ENCODE results near the gene RPGRIP1.
"Not testable (repeated sequence)": the region's sequence is repeated elsewhere in the genome, so short reads cannot be mapped to it uniquely, and the experiment has no call there.

Gene RPGRIP1

DNA sequence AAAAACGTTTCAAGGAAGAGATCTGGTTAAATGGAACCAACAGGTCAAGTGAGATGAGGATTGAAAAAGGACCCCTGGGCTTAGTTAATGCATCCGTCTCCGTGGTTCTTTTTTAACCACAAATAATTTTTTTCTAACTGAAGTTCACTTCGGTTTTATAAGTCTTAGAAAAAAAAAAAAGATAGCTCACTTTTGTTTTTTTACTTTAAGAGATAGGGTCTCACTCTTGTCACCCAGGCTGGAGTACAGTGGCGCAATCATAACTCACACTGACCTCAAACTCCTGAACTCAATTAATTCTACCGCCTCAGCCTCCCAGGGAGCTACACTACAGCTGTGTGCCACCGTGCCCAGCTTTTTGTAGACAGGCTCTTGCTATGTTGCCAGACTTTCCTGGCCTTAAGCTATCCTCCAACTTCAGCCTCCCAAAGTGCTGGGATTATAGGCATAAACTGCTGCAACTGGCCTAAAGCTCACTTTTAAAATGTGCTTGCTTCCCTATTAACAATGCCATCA lies 22.4 kb upstream of the RPGRIP1 start:
- DNase-seq: no peak

GRCh38 chr14:21258005-21258888 lies 21.6 kb upstream of the RPGRIP1 start:
- DNase-seq: no peak
- in situ Hi-C loops (cut with HindIII; ENCODE audit: low pct_ligation_motif_present, low pct_unique_long_range_greater_than_20kb, low sequenced_read_pairs): no loop called here

More for the DNA sequence above, 22.4 kb upstream of the RPGRIP1 start:
- in situ Hi-C loops (cut with HindIII; ENCODE audit: low pct_ligation_motif_present, low pct_unique_long_range_greater_than_20kb, low sequenced_read_pairs): no loop called here

GRCh38 chr14:21258889-21259787 lies 20.7 kb upstream of the RPGRIP1 start:
- in situ Hi-C loops (cut with HindIII; ENCODE audit: low pct_ligation_motif_present, low pct_unique_long_range_greater_than_20kb, low sequenced_read_pairs): no loop called here

GRCh38 chr14:21261824-21262223 lies 18.1 kb upstream of the RPGRIP1 start:
- in situ Hi-C loops (cut with HindIII; ENCODE audit: low pct_ligation_motif_present, low pct_unique_long_range_greater_than_20kb, low sequenced_read_pairs): no loop called here
- no peak for DNase-seq

More at GRCh38 chr14:21258889-21259787, 20.7 kb upstream of the RPGRIP1 start:
- no peak for DNase-seq

DNA sequence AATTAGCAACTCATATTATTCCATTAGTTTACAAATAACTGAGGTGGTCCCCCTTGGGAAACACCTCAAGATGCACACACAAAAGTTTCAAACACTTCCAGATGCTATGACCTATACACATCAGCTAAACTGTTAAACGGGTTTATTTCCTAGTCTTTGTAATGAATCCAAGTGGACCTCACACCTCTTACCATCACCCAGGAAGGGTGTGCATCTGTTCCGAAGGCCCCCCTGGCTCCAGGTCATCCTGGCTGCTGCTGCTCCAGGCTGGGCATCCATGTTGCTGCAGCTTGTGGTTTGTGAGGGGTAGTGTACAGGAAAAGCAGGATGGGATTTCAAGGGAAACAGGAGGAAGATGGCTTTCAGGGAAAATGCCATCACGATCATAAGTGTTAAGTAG lies 17.5 kb upstream of the RPGRIP1 start:
- DNase-seq: no peak
- in situ Hi-C loops (cut with HindIII; ENCODE audit: low pct_ligation_motif_present, low pct_unique_long_range_greater_than_20kb, low sequenced_read_pairs): no loop called here

- no peak for DNase-seq
- in situ Hi-C loops (cut with HindIII; ENCODE audit: low pct_ligation_motif_present, low pct_unique_long_range_greater_than_20kb, low sequenced_read_pairs): no loop called here
Observed at GRCh38 chr14:21263284-21264024, 16.4 kb upstream of the RPGRIP1 start.

DNA sequence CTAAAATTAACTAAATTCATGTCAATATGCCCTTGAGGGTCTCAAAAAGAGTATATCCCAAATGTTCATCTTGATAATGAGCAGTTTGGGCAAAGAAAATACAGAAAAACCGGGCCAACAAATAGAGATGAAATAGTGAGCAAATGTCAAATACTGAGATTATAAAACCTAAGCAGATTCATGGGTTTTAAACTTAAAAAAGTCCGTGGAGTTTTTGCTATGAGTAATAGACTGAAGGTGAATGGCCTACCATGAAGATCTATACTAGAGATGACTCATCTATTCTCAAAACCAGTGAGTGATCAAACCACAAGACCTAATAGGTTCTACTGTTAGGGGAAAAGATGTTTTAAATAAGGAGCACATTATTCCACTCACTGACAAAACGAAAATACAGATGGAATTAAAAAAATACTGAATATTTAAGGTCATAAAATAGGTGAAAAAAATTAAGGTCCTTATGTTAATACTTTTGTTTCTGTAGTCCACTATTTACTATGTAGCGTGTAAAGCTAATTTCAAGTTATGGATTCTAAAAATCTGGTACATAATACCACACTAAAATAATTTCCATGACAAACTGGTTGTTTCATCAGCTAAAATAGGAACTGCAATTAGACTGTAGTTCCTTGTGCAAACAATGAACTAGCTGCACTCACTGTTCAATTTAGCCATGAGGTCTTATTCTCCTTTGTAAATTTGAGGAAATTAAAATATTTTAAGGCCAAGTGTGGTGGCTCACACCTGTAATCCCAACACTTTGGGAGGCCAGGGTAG lies 15.7 kb upstream of the RPGRIP1 start:
- in situ Hi-C loops (cut with HindIII; ENCODE audit: low pct_ligation_motif_present, low pct_unique_long_range_greater_than_20kb, low sequenced_read_pairs): no loop called here
- peak; percentile 81 for DNase-seq

DNA sequence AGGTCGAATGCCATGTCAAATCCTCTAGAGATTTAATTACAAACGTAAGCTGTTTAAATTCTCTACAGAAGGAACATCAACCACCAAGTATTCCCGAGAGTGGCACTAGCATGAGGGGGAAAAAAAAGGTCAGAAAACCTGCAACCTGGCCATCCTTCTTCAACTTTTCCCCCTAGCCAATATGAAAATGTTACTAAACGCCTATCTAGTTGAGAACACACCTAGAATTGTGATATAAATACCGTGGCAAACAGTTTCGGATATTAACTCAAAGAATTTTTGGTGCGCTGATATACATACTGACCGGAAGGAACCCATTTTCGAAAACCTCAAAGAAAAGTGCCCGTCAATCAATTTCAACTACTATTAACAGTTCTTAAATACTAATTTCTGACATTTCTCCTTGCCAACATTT lies 12.4 kb upstream of the RPGRIP1 start:
- DNase-seq: no peak
- in situ Hi-C loops (cut with HindIII; ENCODE audit: low pct_ligation_motif_present, low pct_unique_long_range_greater_than_20kb, low sequenced_read_pairs): no loop called here

DNA sequence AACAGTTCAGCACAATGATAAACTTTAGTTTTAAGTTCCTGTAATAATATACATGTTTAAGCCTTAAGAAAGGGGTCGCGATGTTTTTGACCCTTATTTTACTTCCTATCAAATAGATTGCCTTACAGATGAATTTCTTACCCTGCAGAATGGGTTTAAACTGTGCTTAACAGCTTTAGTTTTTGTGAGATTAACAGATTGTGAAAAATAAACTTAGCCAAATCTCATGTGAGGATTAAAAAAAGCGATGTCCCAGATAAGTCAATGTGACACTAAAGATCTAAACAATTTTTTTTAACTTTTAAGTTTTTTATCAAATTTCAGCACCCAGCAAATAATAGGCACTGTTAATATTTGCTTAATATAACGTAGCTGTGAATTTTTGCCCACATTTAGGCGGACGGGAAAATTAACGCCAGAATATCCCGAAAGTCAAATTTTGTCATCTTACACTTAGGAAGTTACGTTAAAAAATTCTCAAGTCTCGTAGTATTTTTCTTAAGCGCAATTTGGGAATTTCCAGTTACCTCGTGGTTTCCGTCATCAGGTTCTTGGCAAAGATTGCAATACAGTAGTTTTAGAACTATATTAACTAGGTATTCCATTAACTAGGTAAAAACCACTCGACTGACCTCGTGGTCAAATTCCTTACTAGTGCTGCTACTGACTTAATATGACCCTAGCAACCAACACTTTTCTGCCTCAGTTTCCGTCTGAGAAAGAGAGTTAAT lies 11.8 kb upstream of the RPGRIP1 start:
- peak; percentile 88 for DNase-seq
- in situ Hi-C loops (cut with HindIII; ENCODE audit: low pct_ligation_motif_present, low pct_unique_long_range_greater_than_20kb, low sequenced_read_pairs): no loop called here

DNA sequence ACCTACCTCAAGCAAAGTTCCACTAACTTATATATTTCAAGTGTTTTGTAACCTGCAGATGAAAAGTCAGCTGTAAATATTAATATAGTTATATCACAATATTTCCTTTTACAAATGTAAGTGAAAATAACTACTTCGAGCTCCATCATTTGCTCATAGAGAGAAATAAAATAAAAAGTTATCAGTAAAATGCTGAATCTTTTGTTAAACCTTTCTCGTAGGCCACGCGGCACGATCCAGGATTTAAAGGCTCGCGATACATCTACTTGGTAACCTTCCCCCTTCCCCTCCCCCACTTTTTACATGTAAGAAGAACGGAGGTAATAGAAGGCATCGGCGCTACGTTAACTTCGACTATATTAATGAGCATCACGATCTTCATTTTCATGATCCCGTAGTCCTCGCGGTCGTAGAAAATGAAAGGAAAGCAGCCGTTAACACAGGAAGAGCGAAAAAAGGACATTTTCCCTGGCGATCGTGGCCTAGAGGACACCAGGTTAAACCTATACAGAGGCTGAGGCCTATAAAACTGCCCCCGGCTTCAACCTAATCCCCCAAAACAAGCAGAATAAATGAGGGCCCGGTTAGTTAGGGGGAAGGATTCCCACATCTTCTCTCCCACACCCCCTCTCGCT lies 11.1 kb upstream of the RPGRIP1 start:
- peak; percentile 66 for DNase-seq
- in situ Hi-C loops (cut with HindIII; ENCODE audit: low pct_ligation_motif_present, low pct_unique_long_range_greater_than_20kb, low sequenced_read_pairs): no loop called here

DNA sequence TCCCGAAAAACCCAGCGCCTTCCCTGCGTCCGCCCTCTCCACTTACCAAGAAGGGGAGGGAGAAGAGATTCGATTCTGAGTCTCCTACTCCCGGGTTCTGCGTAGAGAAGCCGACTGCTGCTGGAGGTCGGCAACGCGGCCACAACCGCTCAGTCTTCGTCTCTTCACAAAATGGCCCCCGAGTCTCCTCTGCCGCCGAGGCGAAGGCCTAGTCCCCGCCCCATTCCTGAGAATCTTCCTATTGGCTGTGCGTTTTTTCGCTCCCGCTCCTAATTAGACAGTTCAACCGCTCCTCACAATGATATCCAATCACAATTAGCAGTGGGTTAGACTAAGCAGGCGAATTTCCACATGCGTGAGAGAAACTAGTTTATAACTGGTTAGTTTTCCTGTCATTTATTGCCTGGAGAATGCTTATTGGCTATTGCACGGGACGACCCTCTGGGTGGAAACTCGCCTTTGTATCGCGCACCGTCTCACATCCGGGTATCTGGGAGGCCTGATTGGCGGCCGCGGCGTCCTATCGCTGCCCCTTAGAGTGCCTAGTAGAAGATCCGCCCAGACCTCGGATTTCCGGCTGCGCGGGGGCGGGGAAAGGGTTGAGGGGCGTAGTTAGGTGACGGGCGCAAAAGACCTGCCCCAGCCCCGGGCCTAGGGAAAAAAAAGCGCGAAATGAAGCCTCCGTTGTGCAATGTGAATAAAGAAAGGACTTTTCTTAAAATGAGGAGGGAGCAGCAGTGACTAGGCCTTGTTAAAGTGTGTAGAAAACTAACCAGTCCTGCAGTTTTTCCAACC lies 10.4 kb upstream of the RPGRIP1 start, which contains the start of gene HNRNPC:
Gene HNRNPC (minus strand): TSS at position 191 of the 795 bp plus-strand sequence. CDS start 35,249 bp downstream, outside the sequence.
- in situ Hi-C loops (cut with HindIII; ENCODE audit: low pct_ligation_motif_present, low pct_unique_long_range_greater_than_20kb, low sequenced_read_pairs): no loop called here
- peak; percentile 99 for DNase-seq

GRCh38 chr14:21272661-21273060 lies 7.2 kb upstream of the RPGRIP1 start:
- in situ Hi-C loops (cut with HindIII; ENCODE audit: low pct_ligation_motif_present, low pct_unique_long_range_greater_than_20kb, low sequenced_read_pairs): not testable (repeated sequence)

DNA sequence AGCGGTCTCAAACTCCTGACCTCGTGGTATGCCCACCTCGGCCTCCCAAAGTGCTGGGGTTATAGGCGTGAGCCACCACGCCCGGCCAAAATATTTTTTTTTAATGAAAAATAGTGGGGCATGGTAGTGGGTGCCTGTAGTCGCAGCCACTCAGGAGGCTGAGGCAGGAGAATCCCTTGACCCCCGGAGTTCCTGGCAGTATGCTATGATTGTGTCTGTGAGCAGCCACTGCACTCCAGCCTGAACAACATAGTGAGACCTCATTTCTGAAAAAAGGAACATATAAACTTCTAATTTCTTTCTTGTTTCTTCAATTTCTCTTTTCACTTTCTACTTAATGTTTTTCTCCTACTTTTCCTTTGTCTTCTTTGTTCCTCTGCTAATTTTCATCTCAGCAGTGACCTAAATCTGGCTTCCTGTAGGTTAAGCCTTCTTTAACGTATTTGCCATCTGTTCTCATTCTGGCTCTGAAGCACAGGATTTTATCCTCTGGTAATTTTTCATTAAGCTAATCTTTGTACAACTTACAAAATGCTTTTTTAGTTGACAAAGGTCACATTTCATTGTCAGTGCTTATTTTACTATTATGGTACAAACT lies 4.5 kb upstream of the RPGRIP1 start:
- no peak for DNase-seq
- in situ Hi-C loops (cut with HindIII; ENCODE audit: low pct_ligation_motif_present, low pct_unique_long_range_greater_than_20kb, low sequenced_read_pairs): no loop called here

More at GRCh38 chr14:21272661-21273060, 7.2 kb upstream of the RPGRIP1 start:
- not testable (repeated sequence) for DNase-seq

GRCh38 chr14:21278632-21279031 lies 1.3 kb upstream of the RPGRIP1 start:
- in situ Hi-C loops (cut with HindIII; ENCODE audit: low pct_ligation_motif_present, low pct_unique_long_range_greater_than_20kb, low sequenced_read_pairs): no loop called here
- DNase-seq: no peak

GRCh38 chr14:21281917-21282316 lies 2.0 kb downstream of the RPGRIP1 start:
- in situ Hi-C loops (cut with HindIII; ENCODE audit: low pct_ligation_motif_present, low pct_unique_long_range_greater_than_20kb, low sequenced_read_pairs); DNase-seq: not testable (repeated sequence)

Measured in ACHN (cell line).